Activated CD8-positive, alpha-beta T cell treated with anti-CD3 and anti-CD28 coated beads, Interleukin-2, amount 10 ng/mL, durations not matched to agents 7 days and 5 days (primary cell): ENCODE measurements around the gene CTAGE1. TPM values are rescaled to one million over a fixed set of nuclear protein-coding genes. Genes with fewer than 3 reads are reported as not detected.

Source experiments
- ATAC-seq: fragments of 150-1000 bp; cut with Tn5 transposase; one replicate; pipeline ENCODE4 v1.10.0; 2021; ENCODE audit warnings: moderate library complexity
- CTCF ChIA-PET: fragments of 350-600 bp; sonication (Branson Sonifier 250); formaldehyde crosslinking; loops from one replicate; lab custom pipeline; 2021; ENCODE audit warnings: antibody characterized with exemption; lab: Charles Lee
- POLR2A ChIA-PET: fragments of 350-600 bp; sonication (Branson Sonifier 250); formaldehyde crosslinking; loops from one replicate; lab custom pipeline; 2021; ENCODE audit warnings: antibody characterized with exemption; lab: Charles Lee
- DNase-seq: peaks from one replicate; pipeline ENCODE4 v3.0.0-alpha.2; 2020
- H3K27ac Mint-ChIP-seq: one replicate; pipeline ENCODE4 v1.8.0; 2021; ENCODE audit warnings: mild to moderate bottlenecking, mixed read lengths
- H3K27me3 Mint-ChIP-seq: one replicate; pipeline ENCODE4 v1.8.0; 2021; ENCODE audit warnings: low read depth, mixed read lengths
- H3K36me3 Mint-ChIP-seq: one replicate; pipeline ENCODE4 v1.8.0; 2021; ENCODE audit warnings: low read depth, mixed read lengths
- H3K4me1 Mint-ChIP-seq: one replicate; pipeline ENCODE4 v1.8.0; 2021; ENCODE audit warnings: low read depth, mixed read lengths
- H3K4me3 Mint-ChIP-seq: one replicate; pipeline ENCODE4 v1.8.0; 2021; ENCODE audit warnings: mild to moderate bottlenecking, mixed read lengths
- H3K9me3 Mint-ChIP-seq: one replicate; pipeline ENCODE4 v1.8.0; 2022; ENCODE audit warnings: mixed read lengths; ENCODE audit not compliant: insufficient read depth
- total RNA-seq, 2 experiments: library from RNA; stranded (reverse); gene quantifications; one replicate each; pipeline ENCODE4 v1.2.3, GENCODE V29; 2021

Gene CTAGE1
- total RNA-seq, 2 experiments from 2014 or later = not detected

DNA sequence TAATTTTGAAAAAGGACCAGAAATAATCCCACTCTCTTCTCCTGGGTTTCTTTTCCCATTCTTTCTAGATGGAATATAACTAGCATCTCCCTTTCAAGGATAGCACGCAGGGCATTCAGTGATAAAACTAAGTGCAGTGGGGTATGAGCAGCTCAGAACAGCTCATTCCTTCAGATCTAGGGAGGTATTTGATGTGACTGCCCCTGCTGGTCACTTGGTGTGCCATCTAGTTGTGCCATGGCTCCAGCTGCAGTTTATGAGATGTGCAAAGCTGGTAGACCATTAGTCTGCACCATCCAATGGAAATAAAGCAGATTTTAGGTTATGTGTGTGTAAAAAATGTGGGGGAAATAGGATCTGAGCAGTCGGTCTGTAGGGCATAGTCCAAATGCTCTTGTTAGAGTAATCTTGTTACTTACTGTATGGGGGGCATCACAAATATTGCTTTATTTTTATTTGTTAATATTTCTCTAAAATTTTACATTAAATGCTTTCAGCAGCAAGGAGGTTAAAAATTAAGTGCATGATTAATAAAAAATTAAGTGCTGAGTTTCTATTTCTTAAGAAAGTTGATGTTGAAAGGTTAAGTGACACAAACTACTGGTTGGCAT lies 38.9 kb downstream of the CTAGE1 start:
- ATAC-seq = no peak
- H3K9me3 Mint-ChIP-seq = no peaks in the 10 kb centered on the region
- no peaks in the 10 kb centered on the region for H3K36me3 Mint-ChIP-seq

DNA sequence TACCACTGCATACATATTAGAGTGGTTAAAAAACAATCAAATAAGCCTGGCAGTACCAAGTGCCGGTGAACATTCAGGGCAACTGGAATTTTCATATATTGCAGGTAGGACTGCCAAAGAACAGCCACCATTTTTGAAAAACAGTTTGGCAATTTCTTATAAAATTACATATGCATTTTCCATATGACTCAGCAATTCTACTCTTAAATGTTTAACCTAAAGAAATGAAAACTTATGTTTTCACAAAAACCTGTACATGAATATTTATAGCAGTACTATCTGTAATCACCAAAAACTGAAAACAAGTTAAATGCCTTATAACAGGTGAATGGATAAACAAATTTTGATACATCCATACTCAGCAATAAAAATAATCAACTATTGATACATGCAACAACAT lies 39.9 kb downstream of the CTAGE1 start:
- DNase-seq (no peak), ATAC-seq (no peak)
- no peaks in the 10 kb centered on the region for H3K36me3 Mint-ChIP-seq
- no peaks in the 10 kb centered on the region for H3K9me3 Mint-ChIP-seq
- ChIA-PET POLR2A (no interaction called here), CTCF (no interaction called here)
- no peaks in the 10 kb centered on the region for H3K4me1 Mint-ChIP-seq
- H3K27ac Mint-ChIP-seq = no peak overlapping the region
- no peak overlapping the region for H3K4me3 Mint-ChIP-seq
- H3K27me3 Mint-ChIP-seq = peaks cover 2% of the 10 kb centered on the region

More for the DNA sequence above, 38.9 kb downstream of the CTAGE1 start:
- H3K27me3 Mint-ChIP-seq = peaks cover 2% of the 10 kb centered on the region
- H3K4me1 Mint-ChIP-seq = no peaks in the 10 kb centered on the region
- CTCF ChIA-PET = interaction anchor here (0.7 kb wide), 1 partner anchor 45 kb away, joined by 3 read pairs; no protein-coding TSS in a partner anchor
- H3K4me3 Mint-ChIP-seq = no peak overlapping the region
- DNase-seq = peak; percentile 23
- POLR2A ChIA-PET = no interaction called here
- no peak overlapping the region for H3K27ac Mint-ChIP-seq

DNA sequence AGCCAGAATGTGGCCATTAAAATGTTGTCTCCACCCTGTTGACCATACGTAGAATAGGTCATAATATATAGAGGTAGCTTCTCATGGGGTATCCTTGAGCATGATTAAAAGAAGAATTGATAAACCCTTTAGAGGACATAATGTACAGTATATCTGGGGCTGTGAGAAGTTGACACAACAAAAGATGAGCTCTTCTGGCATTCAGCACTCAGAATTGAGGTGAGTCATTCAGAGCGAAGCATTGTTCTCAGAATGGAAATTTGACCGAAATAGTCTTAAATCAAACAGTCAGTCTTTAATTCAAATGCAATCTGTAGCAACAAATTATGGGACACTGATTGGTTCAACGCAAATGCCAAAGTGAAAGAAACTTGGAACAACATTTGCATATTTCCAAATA lies 47.3 kb downstream of the CTAGE1 start:
- Mint-ChIP-seq H3K27ac (no peak overlapping the region), H3K36me3 (no peaks in the 10 kb centered on the region), H3K4me1 (no peaks in the 10 kb centered on the region), H3K27me3 (peaks cover 2% of the 10 kb centered on the region), H3K9me3 (no peaks in the 10 kb centered on the region), H3K4me3 (no peak overlapping the region)
- DNase-seq (no peak), ATAC-seq (no peak)
- CTCF ChIA-PET = no interaction called here
- POLR2A ChIA-PET = no interaction called here

DNA sequence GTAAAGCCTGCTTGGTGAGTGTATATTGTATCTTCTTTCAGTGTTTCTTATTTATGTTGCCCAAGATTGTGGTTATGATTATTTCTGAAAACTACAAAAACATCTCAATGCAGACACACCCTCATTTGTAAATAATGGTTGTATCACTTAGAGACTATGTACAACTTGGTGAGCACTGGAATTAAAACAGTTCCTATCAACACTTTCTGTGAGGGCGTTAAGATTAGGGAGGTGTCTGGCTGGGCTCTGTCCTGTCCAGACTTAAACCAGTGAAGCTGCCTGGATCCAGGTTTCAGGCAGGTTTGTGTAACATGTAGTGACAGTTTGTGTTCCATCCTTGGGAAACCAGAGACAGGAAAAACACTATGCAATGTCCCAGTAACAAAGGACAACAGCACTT lies 49.7 kb downstream of the CTAGE1 start:
- no peaks in the 10 kb centered on the region for H3K36me3 Mint-ChIP-seq
- ChIA-PET CTCF (no interaction called here), POLR2A (no interaction called here)
- H3K4me3 Mint-ChIP-seq = no peak overlapping the region
- no peaks in the 10 kb centered on the region for H3K9me3 Mint-ChIP-seq
- H3K27ac Mint-ChIP-seq = no peak overlapping the region
- H3K27me3 Mint-ChIP-seq = no peaks in the 10 kb centered on the region
- ATAC-seq (no peak), DNase-seq (no peak)
- no peaks in the 10 kb centered on the region for H3K4me1 Mint-ChIP-seq

DNA sequence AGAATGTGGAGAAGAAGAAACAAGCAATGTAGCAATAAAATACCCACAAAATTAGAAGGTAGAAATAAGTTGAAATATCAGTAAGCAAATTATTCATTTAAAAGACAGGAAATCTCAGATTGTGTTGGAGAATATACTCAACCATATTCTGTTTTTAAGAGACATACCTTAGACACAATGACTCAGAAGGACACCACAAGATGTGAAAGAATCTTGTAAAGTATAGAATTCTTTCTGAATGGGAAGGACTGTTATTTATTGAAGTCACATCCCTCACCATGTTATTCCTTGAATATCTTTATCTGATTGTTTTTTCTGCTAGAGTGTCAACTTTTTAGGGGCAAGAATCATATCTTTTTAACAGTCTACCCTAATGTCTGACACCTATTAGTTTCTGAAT lies 50.4 kb downstream of the CTAGE1 start:
- no peaks in the 10 kb centered on the region for H3K36me3 Mint-ChIP-seq
- no peaks in the 10 kb centered on the region for H3K9me3 Mint-ChIP-seq
- ATAC-seq = no peak
- no peak overlapping the region for H3K27ac Mint-ChIP-seq
- ChIA-PET CTCF (no interaction called here), POLR2A (no interaction called here)
- no peaks in the 10 kb centered on the region for H3K4me1 Mint-ChIP-seq
- H3K27me3 Mint-ChIP-seq = no peaks in the 10 kb centered on the region
- no peak overlapping the region for H3K4me3 Mint-ChIP-seq
- no peak for DNase-seq

DNA sequence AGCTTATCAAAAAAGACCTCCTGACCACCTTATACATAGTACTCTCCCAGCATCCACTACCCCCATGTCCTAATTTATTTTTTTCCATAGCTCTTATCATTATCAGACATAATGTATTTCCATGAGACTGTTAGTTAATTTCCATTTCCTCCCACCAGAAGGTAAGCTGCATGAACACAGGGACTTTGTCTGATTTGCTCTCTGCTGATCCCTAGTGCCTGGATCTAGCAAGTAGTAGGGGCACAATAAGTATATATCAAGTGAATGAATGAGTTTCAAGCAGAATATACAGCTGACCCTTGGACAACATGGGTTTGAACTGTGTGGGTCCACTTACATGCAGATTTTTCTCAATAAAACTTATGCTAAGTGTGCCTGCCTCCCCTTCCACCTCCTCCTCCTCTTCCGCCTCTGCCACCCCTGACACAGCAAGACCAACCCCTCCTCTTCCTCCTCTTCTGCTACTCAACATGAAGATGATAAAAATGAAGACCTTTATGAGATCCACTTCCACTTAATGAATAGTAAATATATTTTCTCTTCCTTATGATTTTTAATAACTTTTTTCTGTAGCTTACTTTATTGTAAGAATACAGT lies 53.8 kb downstream of the CTAGE1 start:
- DNase-seq (no peak), ATAC-seq (no peak)
- Mint-ChIP-seq H3K36me3 (no peaks in the 10 kb centered on the region), H3K4me3 (no peak overlapping the region), H3K9me3 (no peaks in the 10 kb centered on the region), H3K27ac (no peak overlapping the region), H3K4me1 (no peaks in the 10 kb centered on the region), H3K27me3 (no peaks in the 10 kb centered on the region)
- POLR2A ChIA-PET = no interaction called here
- CTCF ChIA-PET = interaction anchor here (0.9 to 1.1 kb wide), 3 partner anchors 13 to 130 kb away, joined by 3 to 5 read pairs (median 4); no protein-coding TSS in a partner anchor

Other genes with a start within 250 kb of the CTAGE1 start
- gene GATA6, start 248.3 kb downstream of the CTAGE1 start, total RNA-seq = not detected